ENCODE results near the gene SCMH1.
A peak's percentile ranks its signal among the peaks of the same experiment; 100 is the strongest.

The SCMH1 gene

GRCh38 chr1:41025979-41026819 lies 215.9 kb downstream of the SCMH1 start:
- no peak for DNase-seq (ENCODE audit: low read depth)

GRCh38 chr1:41024953-41025352 lies 217.2 kb downstream of the SCMH1 start:
- DNase-seq (ENCODE audit: low read depth): no peak

GRCh38 chr1:41023279-41023990 lies 218.7 kb downstream of the SCMH1 start:
- DNase-seq (ENCODE audit: low read depth): peak; percentile 27

GRCh38 chr1:41022424-41022823 lies 219.7 kb downstream of the SCMH1 start:
- DNase-seq (ENCODE audit: low read depth): no peak

GRCh38 chr1:41021526-41022308 lies 220.4 kb downstream of the SCMH1 start, which contains the start of gene SLFNL1:
TSS of gene SLFNL1 (minus strand) at chr1:41021725. CDS start at chr1:41020660, 1,065 bp downstream.
- DNase-seq (ENCODE audit: low read depth): no peak

- no peak for DNase-seq (ENCODE audit: low read depth)
These were observed 221.5 kb downstream of the SCMH1 start for GRCh38 chr1:41020654-41021053.

GRCh38 chr1:41020109-41020576 lies 222.0 kb downstream of the SCMH1 start:
- DNase-seq (ENCODE audit: low read depth): no peak

- DNase-seq (ENCODE audit: low read depth): no peak
These were observed 222.8 kb downstream of the SCMH1 start for GRCh38 chr1:41019353-41019745.

GRCh38 chr1:41018018-41018410 lies 224.1 kb downstream of the SCMH1 start:
- DNase-seq (ENCODE audit: low read depth): no peak

GRCh38 chr1:41017141-41018017 lies 224.7 kb downstream of the SCMH1 start:
- DNase-seq (ENCODE audit: low read depth): no peak

- no peak for DNase-seq (ENCODE audit: low read depth)
These were observed 226.1 kb downstream of the SCMH1 start for GRCh38 chr1:41015897-41016470.

- DNase-seq (ENCODE audit: low read depth): no peak
These were observed 226.7 kb downstream of the SCMH1 start for GRCh38 chr1:41015281-41015896.

GRCh38 chr1:41014871-41015270 lies 227.2 kb downstream of the SCMH1 start:
- no peak for DNase-seq (ENCODE audit: low read depth)

- no peak for DNase-seq (ENCODE audit: low read depth)
These were observed 228.3 kb downstream of the SCMH1 start for GRCh38 chr1:41013796-41014195.

- DNase-seq (ENCODE audit: low read depth): no peak
These were observed 229.1 kb downstream of the SCMH1 start for GRCh38 chr1:41013024-41013423.

- DNase-seq (ENCODE audit: low read depth): no peak
These were observed 231.8 kb downstream of the SCMH1 start for GRCh38 chr1:41010345-41010744.

- no peak for DNase-seq (ENCODE audit: low read depth)
These were observed 232.6 kb downstream of the SCMH1 start for GRCh38 chr1:41009466-41009865.

- DNase-seq (ENCODE audit: low read depth): no peak
These were observed 234.9 kb downstream of the SCMH1 start for GRCh38 chr1:41006942-41007865.

- no peak for DNase-seq (ENCODE audit: low read depth)
These were observed 236.2 kb downstream of the SCMH1 start for GRCh38 chr1:41005876-41006275.

All from amniotic epithelial cell (primary cell).